GM13977 (cell line): Measurements from ENCODE around the gene CASS4.
"Not testable (repeated sequence)": the region's sequence is repeated elsewhere in the genome, so short reads cannot be mapped to it uniquely, and the experiment has no call there.

Source experiments
- DNase-seq: peaks from one replicate; pipeline ENCODE4 v3.0.0; 2012; ENCODE audit warnings: low spot score
- in situ Hi-C: fragments of 300-500 bp; cut with MboI; formaldehyde crosslinking; loops from one replicate; pipeline ENCODE4 v1.12.0; 2022; ENCODE audit warnings: low sequenced_read_pairs, low pct_unique_long_range_greater_than_20kb, mixed read lengths, inconsistent platforms; ENCODE audit not compliant: unreplicated experiment
- TF ChIP-seq, protein P1 (sequence below): IDR thresholded peaks from 2 replicates; pipeline ENCODE4 v1.5.1; 2012; ENCODE audit warnings: mild to moderate bottlenecking, control low read depth; ENCODE audit not compliant: insufficient read depth; ENCODE audit errors: extremely low read depth, missing control alignments

Gene CASS4

DNA sequence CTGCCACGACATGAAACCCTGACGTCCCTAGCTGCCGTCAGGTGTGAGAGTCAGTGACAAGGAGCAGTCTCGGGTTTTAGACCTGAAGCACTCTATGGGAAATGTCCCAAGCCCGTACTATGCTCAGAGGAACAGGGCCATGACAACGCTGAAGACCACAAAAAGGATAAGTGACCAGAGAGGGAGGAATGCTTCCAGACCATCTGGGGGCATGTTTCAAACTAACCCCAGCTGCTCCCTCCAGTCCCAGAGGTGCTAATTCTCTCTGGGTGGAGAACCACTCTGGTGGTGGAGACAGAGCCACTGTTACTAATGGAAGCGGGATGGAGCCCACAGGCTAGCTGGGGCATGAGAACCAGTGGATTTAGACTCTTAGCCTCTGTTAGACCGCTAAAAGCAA lies 28.7 kb upstream of the CASS4 start:
- no peak for DNase-seq
- in situ Hi-C loops: no loop called here
- TF ChIP-seq, protein P1, sequence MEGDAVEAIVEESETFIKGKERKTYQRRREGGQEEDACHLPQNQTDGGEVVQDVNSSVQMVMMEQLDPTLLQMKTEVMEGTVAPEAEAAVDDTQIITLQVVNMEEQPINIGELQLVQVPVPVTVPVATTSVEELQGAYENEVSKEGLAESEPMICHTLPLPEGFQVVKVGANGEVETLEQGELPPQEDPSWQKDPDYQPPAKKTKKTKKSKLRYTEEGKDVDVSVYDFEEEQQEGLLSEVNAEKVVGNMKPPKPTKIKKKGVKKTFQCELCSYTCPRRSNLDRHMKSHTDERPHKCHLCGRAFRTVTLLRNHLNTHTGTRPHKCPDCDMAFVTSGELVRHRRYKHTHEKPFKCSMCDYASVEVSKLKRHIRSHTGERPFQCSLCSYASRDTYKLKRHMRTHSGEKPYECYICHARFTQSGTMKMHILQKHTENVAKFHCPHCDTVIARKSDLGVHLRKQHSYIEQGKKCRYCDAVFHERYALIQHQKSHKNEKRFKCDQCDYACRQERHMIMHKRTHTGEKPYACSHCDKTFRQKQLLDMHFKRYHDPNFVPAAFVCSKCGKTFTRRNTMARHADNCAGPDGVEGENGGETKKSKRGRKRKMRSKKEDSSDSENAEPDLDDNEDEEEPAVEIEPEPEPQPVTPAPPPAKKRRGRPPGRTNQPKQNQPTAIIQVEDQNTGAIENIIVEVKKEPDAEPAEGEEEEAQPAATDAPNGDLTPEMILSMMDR: no peak

DNA sequence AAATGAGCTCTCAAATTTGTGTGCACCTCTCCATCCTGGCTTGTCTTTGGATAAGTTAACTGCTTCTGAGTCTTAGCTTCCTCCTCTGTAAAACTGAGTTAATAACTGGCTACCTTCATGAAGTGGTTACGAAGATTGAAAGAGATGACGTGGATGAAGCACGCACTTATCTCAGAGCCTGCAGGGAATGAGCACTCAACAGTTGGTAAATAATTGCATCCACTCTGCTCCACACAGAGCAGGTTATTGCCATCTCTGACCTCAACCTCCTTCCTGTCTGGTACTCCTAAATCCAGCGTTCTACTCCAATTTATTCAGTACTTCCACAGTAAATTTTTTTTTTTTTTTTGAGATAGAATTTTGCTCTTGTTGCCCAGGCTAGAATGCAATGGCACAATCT lies 26.9 kb upstream of the CASS4 start:
- DNase-seq: no peak
- TF ChIP-seq, protein P1: no peak
- in situ Hi-C loops: no loop called here

DNA sequence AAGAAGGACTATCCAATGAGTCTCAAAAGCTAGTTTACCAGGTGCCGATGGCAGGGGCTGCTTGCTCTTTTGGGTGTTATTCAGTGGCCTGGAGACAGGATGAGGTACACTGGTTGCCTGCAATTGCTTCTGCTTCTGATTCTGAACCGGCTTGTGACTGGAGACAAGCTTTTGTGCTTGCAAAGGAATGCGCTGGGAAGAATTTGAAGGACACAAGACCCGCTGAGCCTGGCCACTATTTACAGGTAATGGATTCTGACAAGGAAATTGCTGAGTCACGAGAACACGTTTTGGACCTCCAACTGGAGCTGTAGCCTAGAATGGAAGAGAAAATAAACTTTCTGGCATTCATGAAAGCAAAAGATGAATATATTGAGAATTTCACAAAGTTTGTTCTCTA lies 25.8 kb upstream of the CASS4 start:
- TF ChIP-seq, protein P1: no peak
- DNase-seq: no peak
- in situ Hi-C loops: no loop called here

DNA sequence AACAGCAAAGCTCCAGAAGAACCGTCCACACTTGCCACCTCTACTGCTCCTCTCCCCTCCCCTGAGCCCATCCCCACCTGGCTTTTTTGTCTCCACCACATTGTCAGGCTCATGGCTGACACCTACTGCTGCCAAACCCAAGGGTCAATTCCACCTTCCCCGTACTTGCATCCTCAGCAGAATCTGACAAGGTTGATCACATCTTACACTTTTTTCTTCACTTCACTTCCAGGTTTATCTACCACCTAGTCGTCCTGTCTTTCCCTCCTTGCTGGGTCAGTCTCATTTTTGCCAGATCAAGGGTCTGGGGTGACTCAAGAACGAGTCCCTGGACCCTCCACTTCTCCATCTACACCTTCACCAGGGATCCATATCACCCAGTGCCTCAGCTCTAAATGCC lies 23.2 kb upstream of the CASS4 start:
- TF ChIP-seq, protein P1: no peak
- in situ Hi-C loops: no loop called here

DNA sequence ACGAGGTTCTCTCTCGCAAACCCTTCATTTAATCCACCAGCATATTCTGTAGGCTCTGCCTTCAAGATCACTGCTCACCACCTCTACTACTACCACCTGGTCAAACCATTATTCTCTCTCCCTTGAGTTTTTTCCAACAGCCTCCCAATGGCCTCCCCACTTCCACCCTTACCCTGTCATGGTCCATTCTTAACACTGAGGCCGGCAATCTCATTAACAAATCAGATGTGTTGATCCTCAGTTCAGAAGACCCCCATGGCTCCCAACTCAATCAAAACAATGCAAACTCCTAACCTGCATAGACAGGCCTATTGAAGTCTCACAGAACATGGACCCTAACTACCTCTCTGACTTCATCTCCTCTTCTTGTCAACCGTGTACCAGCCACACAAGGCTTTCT lies 22.3 kb upstream of the CASS4 start:
- no peak for DNase-seq
- TF ChIP-seq, protein P1: no peak
- in situ Hi-C loops: no loop called here

More for the DNA sequence above, 23.2 kb upstream of the CASS4 start:
- DNase-seq: no peak

DNA sequence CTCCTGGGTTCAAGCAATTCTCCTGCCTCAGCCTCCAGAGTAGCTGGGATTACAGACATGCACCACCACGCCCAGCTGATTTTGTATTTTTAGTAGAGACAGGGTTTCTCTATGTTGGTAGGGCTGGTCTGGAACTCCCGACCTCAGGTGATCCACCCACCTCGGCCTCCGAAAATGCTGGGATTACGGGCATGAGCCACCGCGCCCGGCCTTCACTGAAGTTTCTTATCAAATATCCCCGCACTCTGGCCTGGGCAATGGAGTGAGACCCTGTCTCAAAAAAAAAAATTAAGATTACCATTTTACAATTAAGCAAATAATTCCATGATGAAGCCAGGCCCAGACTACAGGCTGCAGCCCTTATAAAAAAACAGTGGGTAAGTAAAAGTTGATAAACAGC lies 21.7 kb upstream of the CASS4 start:
- in situ Hi-C loops, DNase-seq: not testable (repeated sequence)

DNA sequence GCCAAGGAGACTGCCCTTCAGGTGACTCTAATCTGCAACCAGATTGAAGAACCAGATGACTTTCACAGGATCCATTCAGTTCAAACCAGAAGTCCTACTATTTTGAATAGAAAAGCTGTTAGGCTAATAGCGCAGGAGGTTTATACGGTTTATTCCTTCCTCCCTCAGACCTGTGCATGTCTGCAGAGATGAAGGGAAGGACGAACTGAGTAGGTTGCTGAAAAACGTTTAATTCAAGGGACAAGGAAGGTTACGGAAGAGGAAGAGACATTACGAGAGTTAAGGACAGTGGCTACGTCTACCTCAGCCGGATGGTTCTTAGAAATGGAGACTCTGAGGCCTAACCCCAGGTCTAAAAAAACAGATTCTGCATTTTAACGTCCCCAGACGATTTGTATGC lies 21.0 kb upstream of the CASS4 start:
- DNase-seq: no peak
- in situ Hi-C loops: no loop called here
- TF ChIP-seq, protein P1: no peak
